K562 (cell line): Measurements from ENCODE around the gene GNPTAB. TPM values are rescaled to one million over a fixed set of nuclear protein-coding genes. Genes with fewer than 3 reads are reported as not detected.

ENCODE experiments used
- ATAC-seq: fragments of 200-7000 bp; cut with Tn5 transposase; 3 replicates; pipeline ENCODE4 v1.9.1; 2020; ENCODE audit warnings: moderate library complexity
- BruUV-seq: library from RNA; stranded (reverse); fragments of 400-500 nt; replicated peaks from 2 replicates; lab custom pipeline; 2021; lab: Mats Ljungman, UMichigan
- CTCF ChIA-PET: fragments of 300-600 bp; formaldehyde crosslinking; extraction: SDS; loops from one replicate; lab custom pipeline; 2021; ENCODE audit warnings: low intra/inter-chr PET ratio; lab: Yijun Ruan, JAX
- POLR2A ChIA-PET: fragments of 300-600, 350-650 bp; sonication (Branson Sonifier 250); formaldehyde crosslinking; extraction: SDS; loops from one replicate; lab custom pipeline; 2021; ENCODE audit warnings: antibody characterized with exemption, inconsistent platforms; lab: Yijun Ruan, JAX
- DNase-seq, 4 experiments: peaks; one replicate each; pipeline versions ENCODE4 v3.0.0 to v3.0.0-alpha.2; 2011 to 2018; ENCODE audit warnings: low spot score in 3 of 4, mixed read lengths in 3 of 4; ENCODE audit errors: extremely low read depth in 1 of 4
- FAIRE-seq: peaks from 2 replicates; lab custom pipeline; 2011; peaks lifted over from hg19 to GRCh38; lab: Jason Lieb, UNC
- H2AFZ ChIP-seq: 2 replicates; pipeline ENCODE4 v1.6.0; 2011; ENCODE audit warnings: low read depth, low read length, control low read depth, inconsistent platforms
- H3K27ac ChIP-seq: fragments of 200-600 bp; 3 replicates; pipeline ENCODE4 v1.8.0; 2011; ENCODE audit warnings: low read depth, mild to moderate bottlenecking, control low read depth, inconsistent platforms, low read length, moderate library complexity, mixed read lengths; ENCODE audit errors: extremely low read depth
- H3K27me3 ChIP-seq, 2 experiments: fragments of 300-600 bp in 1 of 2; 2 replicates in 1 of 2; 3 replicates in 1 of 2; pipeline versions ENCODE4 v1.6.0 to v1.8.0; 2011; ENCODE audit warnings: inconsistent platforms in 2 of 2, low read length in 2 of 2, mild to moderate bottlenecking in 1 of 2, mixed read lengths in 1 of 2, moderate library complexity in 1 of 2; ENCODE audit not compliant: control insufficient read depth in 2 of 2, insufficient read depth in 2 of 2
- H3K36me3 ChIP-seq: fragments of 300-600 bp; 3 replicates; pipeline ENCODE4 v1.8.0; 2011; ENCODE audit warnings: mild to moderate bottlenecking, low read length, inconsistent platforms; ENCODE audit not compliant: control insufficient read depth, insufficient read depth
- H3K4me1 ChIP-seq, 2 experiments: fragments of 200-600 bp in 1 of 2; replicated peaks in 1 of 2; 2 replicates in 1 of 2; 3 replicates in 1 of 2; pipeline versions ENCODE4 v1.5.1 to v1.8.0; 2011; ENCODE audit warnings: inconsistent platforms in 2 of 2, low read length in 2 of 2, mild to moderate bottlenecking in 1 of 2, mixed read lengths in 1 of 2, moderate library complexity in 1 of 2; ENCODE audit not compliant: control insufficient read depth in 2 of 2, insufficient read depth in 2 of 2
- H3K4me2 ChIP-seq: 2 replicates; pipeline ENCODE4 v1.6.1; 2011; ENCODE audit warnings: low read length, control low read depth, inconsistent platforms, mixed read lengths; ENCODE audit not compliant: insufficient read depth
- H3K4me3 ChIP-seq: fragments of 200-600 bp; sonication (generic), shearing (Covaris generic); 2 replicates; pipeline ENCODE4 v1.5.1; 2016; ENCODE audit warnings: control low read depth, inconsistent platforms
- H3K79me2 ChIP-seq: fragments of 200-600 bp; 3 replicates; pipeline ENCODE4 v1.8.0; 2011; ENCODE audit warnings: low read length, inconsistent platforms; ENCODE audit not compliant: control insufficient read depth, insufficient read depth
- H3K9ac ChIP-seq, 2 experiments: 2 replicates each; pipeline versions ENCODE4 v1.6.0 to v1.6.1; 2011; ENCODE audit warnings: low read depth in 2 of 2, low read length in 2 of 2, control low read depth in 1 of 2, inconsistent platforms in 1 of 2, mild to moderate bottlenecking in 1 of 2, mixed read lengths in 1 of 2; ENCODE audit not compliant: insufficient read depth in 1 of 2
- H3K9me1 ChIP-seq: one replicate; pipeline ENCODE4 v1.6.0; 2011; ENCODE audit warnings: inconsistent platforms, mild to moderate bottlenecking, low read length, moderate library complexity; ENCODE audit not compliant: control insufficient read depth, insufficient read depth
- H3K9me3 ChIP-seq: replicated peaks from 2 replicates; pipeline ENCODE4 v1.5.1; 2011; ENCODE audit warnings: low read depth, low read length, inconsistent platforms; ENCODE audit not compliant: control insufficient read depth, insufficient read depth
- H4K20me1 ChIP-seq: replicated peaks from 2 replicates; pipeline ENCODE4 v1.6.1; 2011; ENCODE audit warnings: low read length, inconsistent platforms, mixed read lengths; ENCODE audit not compliant: control insufficient read depth, insufficient read depth
- CBX5 ChIP-seq: IDR thresholded peaks from 2 replicates; pipeline ENCODE4 v1.6.1; 2014; ENCODE audit warnings: low read depth, borderline replicate concordance
- CHD2 ChIP-seq: IDR thresholded peaks from 2 replicates; pipeline ENCODE4 v1.6.1; 2011; ENCODE audit warnings: low read depth, low read length
- CTCF ChIP-seq, 3 experiments: IDR thresholded peaks in 2 of 3; conservative IDR thresholded peaks in 1 of 3; 2 replicates each; pipeline ENCODE4 v1.5.1; 2011 to 2012; ENCODE audit warnings: low read length in 3 of 3, mild to moderate bottlenecking in 3 of 3, control low read depth in 2 of 3, improper control_type of control experiment in 1 of 3, inconsistent platforms in 1 of 3, low read depth in 1 of 3, mixed read lengths in 1 of 3, moderate library complexity in 1 of 3; ENCODE audit not compliant: insufficient read depth in 2 of 3
- FOSL1 ChIP-seq: fragments of 200-800 bp; sonication (Bioruptor generic); conservative IDR thresholded peaks from 2 replicates; pipeline ENCODE4 v1.6.1; 2016; ENCODE audit warnings: missing genetic modification characterization, missing compliant biosample characterization
- GATAD2B ChIP-seq: fragments of 450-650 bp; IDR thresholded peaks from 2 replicates; pipeline ENCODE4 v1.6.1; 2017; ENCODE audit warnings: mild to moderate bottlenecking, borderline replicate concordance
- RREB1 ChIP-seq: fragments of 250-450 bp; sonication (Bioruptor Pico); IDR thresholded peaks from 2 replicates; pipeline ENCODE4 v1.4.0; 2020
- TEAD4 ChIP-seq, 2 experiments: sonication (generic) in 1 of 2; formaldehyde crosslinking in 1 of 2; IDR thresholded peaks; 2 replicates each; pipeline versions ENCODE4 v1.6.1 to v1.8.0; 2012 to 2022; ENCODE audit warnings: borderline replicate concordance in 1 of 2, inconsistent platforms in 1 of 2, low read length in 1 of 2, mild to moderate bottlenecking in 1 of 2, missing genetic modification reagents in 1 of 2
- ZNF384 ChIP-seq: IDR thresholded peaks from 2 replicates; pipeline ENCODE4 v1.6.1; 2012; ENCODE audit warnings: low read depth, low read length, improper control_type of control experiment
- ZZZ3 ChIP-seq: fragments of 450-650 bp; IDR thresholded peaks from 2 replicates; pipeline ENCODE4 v1.6.1; 2016; ENCODE audit warnings: antibody characterized with exemption, mild to moderate bottlenecking, moderate library complexity
- WGBS: fragments of 100-300 bp; shearing (Covaris generic); methylation state at CpG from one replicate; pipeline ENCODE4 v1.1.6; 2016; ENCODE audit warnings: low coverage, mixed read lengths; ENCODE audit not compliant: insufficient coverage; ENCODE audit errors: missing lambda C conversion rate; 5-methylcytosine and 5-hydroxymethylcytosine counted together
- in situ Hi-C: fragments of 300-500 bp; cut with MboI; formaldehyde crosslinking; loops from 4 replicates; pipeline ENCODE4 v1.15.0; 2018; ENCODE audit warnings: inconsistent platforms, mixed read lengths
- intact Hi-C: fragments of 100-400 bp; cut with micrococcal nuclease; formaldehyde crosslinking; loops from 2 replicates; pipeline ENCODE4 v1.14.2; 2022
- polyA plus RNA-seq, 8 experiments: library from polyadenylated mRNA; depleted of rRNA in 4 of 8; stranded (reverse) in 5 of 8; unstranded in 3 of 8; fragments of >200 nt; fragmentation: Nextera tagmentation in 2 of 8; fragmentation: Illumina TruSeq in 1 of 8; extraction: Ambion mirVana in 2 of 8; extraction: Trizol in 1 of 8; gene quantifications; 2 replicates each; pipeline versions ENCODE4 v1.2.1 to v1.2.3, GENCODE V29; 2011 to 2014; ENCODE audit warnings: inconsistent platforms in 1 of 8, missing spikeins in 1 of 8
- total RNA-seq, 7 experiments: library from RNA; depleted of rRNA in 6 of 7; stranded (reverse); fragments of >200 nt in 6 of 7; fragmentation: Illumina TruSeq in 2 of 7; extraction: Trizol in 2 of 7; gene quantifications; 2 replicates each; pipeline versions ENCODE4 v1.2.1 to v1.2.3, GENCODE V29; 2011 to 2021; ENCODE audit warnings: low replicate concordance in 1 of 7
- TF ChIP-seq, protein P1 (sequence below): IDR thresholded peaks from 2 replicates; pipeline ENCODE4 v1.6.1; 2012; ENCODE audit warnings: low read depth, low read length, improper control_type of control experiment, borderline replicate concordance

The GNPTAB gene
- total and polyA plus RNA-seq, 9 of the 15 experiments (the other 6 are each of a cell fraction or from before 2014, with no cell fraction given): 5.9 to 23.2 (median 19.3) TPM

GRCh38 chr12:101759396-101760047 is 71.2 kb downstream of the GNPTAB start:
- Histone ChIP-seq H3K9me1 (no peaks in the 10 kb centered on the region), H3K9me3 (no peaks in the 10 kb centered on the region), H3K4me2 (no peak overlapping the region), H4K20me1 (no peaks in the 10 kb centered on the region), H3K36me3 (peaks cover 53% of the 10 kb centered on the region), H3K27me3 (no peaks in the 10 kb centered on the region), H3K4me1 (no peaks in the 10 kb centered on the region), H3K4me3 (no peak overlapping the region), H2AFZ (no peak overlapping the region), H3K27ac (no peak overlapping the region), H3K9ac (no peak overlapping the region), H3K79me2 (no peaks in the 10 kb centered on the region)
- peak; percentile 83 for ATAC-seq
- peak; percentile 38 to 55 (median 50) for DNase-seq
- 61% methylated on average over 5 of the region's 5 CpGs for WGBS
- ChIA-PET CTCF (interaction anchor here (1.2 to 1.6 kb wide), 3 partner anchors 72 to 345 kb away, joined by 4 to 6 read pairs (median 4); partner anchors contain the start of gene GNPTAB), POLR2A (interaction anchor here (0.6 to 0.7 kb wide), 2 partner anchors 105 to 310 kb away, joined by 3 read pairs; no protein-coding TSS in a partner anchor)
- in situ Hi-C loops: loop anchor here (5.0 kb wide), 1 partner anchor 347 kb away; no protein-coding TSS in a partner anchor
- BruUV-seq: no TSS peak
- FAIRE-seq: peak; percentile 57
- intact Hi-C loops: loop anchor here (1.0 to 10.0 kb wide), 5 partner anchors 89 to 347 kb away; no protein-coding TSS in a partner anchor
- TF ChIP-seq RREB1 (CRISPR knock-in tag) (no peak), ZNF384 (peak; percentile 17; the same call in 1 of the 2 replicates), GATAD2B (no peak), CBX5 (no peak), FOSL1 (no peak), CTCF (IDR thresholded peaks at IDR 0.05 in 2 of 3, conservative IDR thresholded peaks at IDR 0.05 in 1 of 3; ENCODE audit: insufficient read depth in 2 of 3, low read depth in 1 of 3, low read length in 3 of 3) (peak; percentile 68 to 85 (median 68)), ZZZ3 (no peak), CHD2 (no peak), TEAD4 (IDR thresholded peaks at IDR 0.05; ENCODE audit: low read length) (peak; percentile 63; the same call in 1 of the 2 replicates), TEAD4 (CRISPR knock-in tag; IDR thresholded peaks at IDR 0.05; ENCODE audit: borderline replicate concordance) (no peak)
- TF ChIP-seq, protein P1, sequence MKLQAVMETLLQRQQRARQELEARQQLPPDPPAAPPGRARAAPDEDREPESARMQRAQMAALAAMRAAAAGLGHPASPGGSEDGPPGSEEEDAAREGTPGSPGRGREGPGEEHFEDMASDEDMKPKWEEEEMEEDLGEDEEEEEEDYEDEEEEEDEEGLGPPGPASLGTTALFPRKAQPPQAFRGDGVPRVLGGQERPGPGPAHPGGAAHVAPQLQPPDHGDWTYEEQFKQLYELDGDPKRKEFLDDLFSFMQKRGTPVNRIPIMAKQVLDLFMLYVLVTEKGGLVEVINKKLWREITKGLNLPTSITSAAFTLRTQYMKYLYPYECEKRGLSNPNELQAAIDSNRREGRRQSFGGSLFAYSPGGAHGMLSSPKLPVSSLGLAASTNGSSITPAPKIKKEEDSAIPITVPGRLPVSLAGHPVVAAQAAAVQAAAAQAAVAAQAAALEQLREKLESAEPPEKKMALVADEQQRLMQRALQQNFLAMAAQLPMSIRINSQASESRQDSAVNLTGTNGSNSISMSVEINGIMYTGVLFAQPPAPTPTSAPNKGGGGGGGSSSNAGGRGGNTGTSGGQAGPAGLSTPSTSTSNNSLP: peak; percentile 86; the same call in 1 of the 2 replicates
